Testis (tissue), 3 donors: Measurements from ENCODE around the gene MMP20. TPM values are rescaled to one million over a fixed set of nuclear protein-coding genes. Genes with fewer than 3 reads are reported as not detected.

ENCODE experiments used
- DNase-seq: peaks from one replicate; pipeline ENCODE4 v3.0.0-alpha.2; 2019
- H3K27ac ChIP-seq, 2 donors: fragments of 200-600 bp; sonication (generic); one replicate each; pipeline ENCODE4 v1.5.1; 2019
- H3K27me3 ChIP-seq: fragments of 200-600 bp; sonication (generic); one replicate; pipeline ENCODE4 v1.5.1; 2019
- H3K36me3 ChIP-seq: fragments of 200-600 bp; sonication (generic); one replicate; pipeline ENCODE4 v1.5.1; 2017; ENCODE audit warnings: low read depth; ENCODE audit errors: missing control alignments
- H3K4me1 ChIP-seq: fragments of 200-600 bp; sonication (generic); one replicate; pipeline ENCODE4 v1.5.1; 2019
- H3K4me3 ChIP-seq, 2 donors: fragments of 200-600 bp; sonication (generic); one replicate each; pipeline ENCODE4 v1.5.1; 2017 to 2019
- H3K9me3 ChIP-seq: fragments of 200-600 bp; sonication (generic); one replicate; pipeline ENCODE4 v1.5.1; 2017
- CTCF ChIP-seq, 3 experiments: fragments of 450-650 bp in 2 of 3; fragments of 200-600 bp in 1 of 3; sonication (generic) in 1 of 3; IDR thresholded peaks; one replicate each; pipeline ENCODE4 v1.5.1; 2016 to 2019; ENCODE audit warnings: antibody characterized with exemption in 3 of 3, mild to moderate bottlenecking in 2 of 3, moderate library complexity in 1 of 3
- POLR2A ChIP-seq: fragments of 450-650 bp; IDR thresholded peaks from one replicate; pipeline ENCODE4 v1.6.1; 2017; ENCODE audit warnings: antibody characterized with exemption, mild to moderate bottlenecking, moderate library complexity
- WGBS, 2 donors: methylation state at CpG; one replicate each; pipeline ENCODE4 v1.1.5; 2018; 5-methylcytosine and 5-hydroxymethylcytosine counted together
- intact Hi-C: fragments of 100-400 bp; cut with DNase I; formaldehyde crosslinking; loops from one replicate; pipeline ENCODE4 v1.15.1; 2023; ENCODE audit warnings: low total_unique reads
- polyA plus RNA-seq: library from polyadenylated mRNA; stranded (reverse); fragments of 350-450 nt; fragmentation: Illumina TruSeq; extraction: RNeasy Lipid Tissue Mini Kit (QIAGEN cat#74804); gene quantifications from one replicate; pipeline ENCODE4 v1.2.3, GENCODE V29; 2014; ENCODE audit warnings: low read depth, low replicate concordance; ENCODE audit not compliant: insufficient read depth
- total RNA-seq, 2 donors: library from RNA; depleted of rRNA; stranded (reverse); fragments of >200 nt; gene quantifications; one replicate each; pipeline ENCODE4 v1.2.3, GENCODE V29; 2016

MMP20 gene
- total and polyA plus RNA-seq, 3 donors from 2014 or later, result 3.1 to 15.5 TPM; not detected in 1

GRCh38 chr11:102546427-102546826, 78.7 kb downstream of the MMP20 start:
- no peak for TF ChIP-seq POLR2A
- TF ChIP-seq CTCF (IDR thresholded peaks at IDR 0.05), result no peak
- H3K36me3 ChIP-seq, result no peaks in the 10 kb centered on the region
- 73 to 78% methylated on average over 4 of the region's 4 CpGs for WGBS, 2 donors
- no peaks in the 10 kb centered on the region for H3K27me3 ChIP-seq
- no peak overlapping the region for H3K27ac ChIP-seq
- intact Hi-C loops, result no loop called here
- no peak overlapping the region for H3K4me3 ChIP-seq
- no peaks in the 10 kb centered on the region for H3K4me1 ChIP-seq
- DNase-seq, result no peak
- no peaks in the 10 kb centered on the region for H3K9me3 ChIP-seq

- Histone ChIP-seq H3K9me3 (no peaks in the 10 kb centered on the region), H3K4me3 (no peak overlapping the region), H3K36me3 (no peaks in the 10 kb centered on the region), H3K27ac (no peak overlapping the region), H3K27me3 (no peaks in the 10 kb centered on the region), H3K4me1 (no peaks in the 10 kb centered on the region)
- intact Hi-C loops, result no loop called here
- DNase-seq, result no peak
- TF ChIP-seq CTCF (IDR thresholded peaks at IDR 0.05) (no peak), POLR2A (no peak)
- WGBS, 2 donors, result 86 to 87% methylated on average over 4 of the region's 4 CpGs
Observed at GRCh38 chr11:102545701-102546100, 79.4 kb downstream of the MMP20 start.

GRCh38 chr11:102544594-102544993, 80.5 kb downstream of the MMP20 start:
- Histone ChIP-seq H3K27me3 (no peaks in the 10 kb centered on the region), H3K4me1 (no peaks in the 10 kb centered on the region), H3K4me3 (no peak overlapping the region), H3K9me3 (no peaks in the 10 kb centered on the region), H3K27ac (no peak overlapping the region), H3K36me3 (no peaks in the 10 kb centered on the region)
- no peak for DNase-seq
- intact Hi-C loops, result no loop called here
- TF ChIP-seq POLR2A (no peak), CTCF (IDR thresholded peaks at IDR 0.05) (no peak)
- 85 to 91% methylated on average over 1 of the region's 1 CpG for WGBS, 2 donors

DNA sequence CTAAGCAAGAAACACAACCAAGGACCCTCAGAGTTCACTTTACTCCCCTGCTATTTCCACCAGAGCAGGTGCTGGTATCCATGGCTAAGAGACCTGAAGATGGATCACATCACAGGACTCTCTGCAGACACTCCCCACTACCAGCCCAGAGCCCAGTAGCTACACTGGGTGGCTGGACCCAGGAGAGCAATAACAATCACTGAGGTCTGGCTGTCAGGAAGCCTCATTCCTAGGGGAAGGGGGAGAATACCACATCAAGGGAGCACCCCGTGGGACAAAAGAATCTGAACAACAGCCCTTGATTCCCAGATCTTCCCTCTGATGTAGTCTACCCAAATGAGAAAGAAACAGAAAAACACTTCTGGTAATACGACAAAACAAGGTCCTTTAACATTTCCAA, 85.6 kb downstream of the MMP20 start:
- H3K4me3 ChIP-seq, result no peak overlapping the region
- no peak overlapping the region for H3K27ac ChIP-seq
- WGBS, 2 donors, result 70 to 76% methylated on average over 2 of the region's 2 CpGs
- H3K27me3 ChIP-seq, result no peaks in the 10 kb centered on the region
- TF ChIP-seq POLR2A (no peak), CTCF (IDR thresholded peaks at IDR 0.05) (no peak)
- no peak for DNase-seq
- H3K4me1 ChIP-seq, result peaks cover 3% of the 10 kb centered on the region
- no peaks in the 10 kb centered on the region for H3K36me3 ChIP-seq
- intact Hi-C loops, result no loop called here
- no peaks in the 10 kb centered on the region for H3K9me3 ChIP-seq

DNA sequence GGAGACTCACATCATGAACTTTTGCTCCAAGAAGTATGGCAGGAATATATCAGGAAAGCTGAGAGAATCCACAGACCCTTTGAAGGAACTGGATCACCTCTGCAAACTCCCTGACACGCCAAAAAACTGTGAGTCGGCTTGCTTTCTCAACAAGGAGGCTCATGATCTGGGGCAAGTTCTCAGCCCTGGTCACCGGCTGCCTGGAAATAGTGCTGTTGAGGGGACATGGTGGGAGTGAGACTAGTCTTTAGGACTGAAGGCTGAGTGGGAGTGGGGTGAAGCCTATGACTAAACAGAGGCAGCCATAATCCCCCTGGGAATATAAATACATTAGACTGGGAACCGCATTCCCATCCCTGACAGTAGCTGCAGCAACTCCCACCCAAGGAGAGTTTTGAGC, 86.2 kb downstream of the MMP20 start:
- Histone ChIP-seq H3K9me3 (no peaks in the 10 kb centered on the region), H3K4me3 (no peak overlapping the region), H3K27ac (no peak overlapping the region), H3K27me3 (no peaks in the 10 kb centered on the region), H3K36me3 (no peaks in the 10 kb centered on the region), H3K4me1 (peaks cover 3% of the 10 kb centered on the region)
- intact Hi-C loops, result no loop called here
- DNase-seq, result no peak
- WGBS, 2 donors, result 92 to 94% methylated on average over 4 of the region's 4 CpGs
- TF ChIP-seq CTCF (IDR thresholded peaks at IDR 0.05), result no peak
- no peak for TF ChIP-seq POLR2A
